K562 (cell line): ENCODE results near the gene NRXN3. TPM values are rescaled to one million over a fixed set of nuclear protein-coding genes. Genes with fewer than 3 reads are reported as not detected.

Experiments used
- ATAC-seq: fragments of 200-7000 bp; cut with Tn5 transposase; 3 replicates; pipeline ENCODE4 v1.9.1; 2020; ENCODE audit warnings: moderate library complexity
- BruUV-seq: library from RNA; stranded (reverse); fragments of 400-500 nt; replicated peaks from 2 replicates; lab custom pipeline; 2021; lab: Mats Ljungman, UMichigan
- CTCF ChIA-PET: fragments of 300-600 bp; formaldehyde crosslinking; extraction: SDS; loops from one replicate; lab custom pipeline; 2021; ENCODE audit warnings: low intra/inter-chr PET ratio; lab: Yijun Ruan, JAX
- POLR2A ChIA-PET: fragments of 300-600, 350-650 bp; sonication (Branson Sonifier 250); formaldehyde crosslinking; extraction: SDS; loops from one replicate; lab custom pipeline; 2021; ENCODE audit warnings: antibody characterized with exemption, inconsistent platforms; lab: Yijun Ruan, JAX
- DNase-seq, 4 experiments: peaks; one replicate each; pipeline versions ENCODE4 v3.0.0 to v3.0.0-alpha.2; 2011 to 2018; ENCODE audit warnings: low spot score in 3 of 4, mixed read lengths in 3 of 4; ENCODE audit errors: extremely low read depth in 1 of 4
- FAIRE-seq: peaks from 2 replicates; lab custom pipeline; 2011; peaks lifted over from hg19 to GRCh38; lab: Jason Lieb, UNC
- H2AFZ ChIP-seq: 2 replicates; pipeline ENCODE4 v1.6.0; 2011; ENCODE audit warnings: low read depth, low read length, control low read depth, inconsistent platforms
- H3K27ac ChIP-seq: fragments of 200-600 bp; 3 replicates; pipeline ENCODE4 v1.8.0; 2011; ENCODE audit warnings: low read depth, mild to moderate bottlenecking, control low read depth, inconsistent platforms, low read length, moderate library complexity, mixed read lengths; ENCODE audit errors: extremely low read depth
- H3K27me3 ChIP-seq, 2 experiments: fragments of 300-600 bp in 1 of 2; 2 replicates in 1 of 2; 3 replicates in 1 of 2; pipeline versions ENCODE4 v1.6.0 to v1.8.0; 2011; ENCODE audit warnings: inconsistent platforms in 2 of 2, low read length in 2 of 2, mild to moderate bottlenecking in 1 of 2, mixed read lengths in 1 of 2, moderate library complexity in 1 of 2; ENCODE audit not compliant: control insufficient read depth in 2 of 2, insufficient read depth in 2 of 2
- H3K36me3 ChIP-seq: fragments of 300-600 bp; 3 replicates; pipeline ENCODE4 v1.8.0; 2011; ENCODE audit warnings: mild to moderate bottlenecking, low read length, inconsistent platforms; ENCODE audit not compliant: control insufficient read depth, insufficient read depth
- H3K4me1 ChIP-seq, 2 experiments: fragments of 200-600 bp in 1 of 2; replicated peaks in 1 of 2; 2 replicates in 1 of 2; 3 replicates in 1 of 2; pipeline versions ENCODE4 v1.5.1 to v1.8.0; 2011; ENCODE audit warnings: inconsistent platforms in 2 of 2, low read length in 2 of 2, mild to moderate bottlenecking in 1 of 2, mixed read lengths in 1 of 2, moderate library complexity in 1 of 2; ENCODE audit not compliant: control insufficient read depth in 2 of 2, insufficient read depth in 2 of 2
- H3K4me2 ChIP-seq: 2 replicates; pipeline ENCODE4 v1.6.1; 2011; ENCODE audit warnings: low read length, control low read depth, inconsistent platforms, mixed read lengths; ENCODE audit not compliant: insufficient read depth
- H3K4me3 ChIP-seq: fragments of 200-600 bp; sonication (generic), shearing (Covaris generic); 2 replicates; pipeline ENCODE4 v1.5.1; 2016; ENCODE audit warnings: control low read depth, inconsistent platforms
- H3K79me2 ChIP-seq: fragments of 200-600 bp; 3 replicates; pipeline ENCODE4 v1.8.0; 2011; ENCODE audit warnings: low read length, inconsistent platforms; ENCODE audit not compliant: control insufficient read depth, insufficient read depth
- H3K9ac ChIP-seq, 2 experiments: 2 replicates each; pipeline versions ENCODE4 v1.6.0 to v1.6.1; 2011; ENCODE audit warnings: low read depth in 2 of 2, low read length in 2 of 2, control low read depth in 1 of 2, inconsistent platforms in 1 of 2, mild to moderate bottlenecking in 1 of 2, mixed read lengths in 1 of 2; ENCODE audit not compliant: insufficient read depth in 1 of 2
- H3K9me1 ChIP-seq: one replicate; pipeline ENCODE4 v1.6.0; 2011; ENCODE audit warnings: inconsistent platforms, mild to moderate bottlenecking, low read length, moderate library complexity; ENCODE audit not compliant: control insufficient read depth, insufficient read depth
- H3K9me3 ChIP-seq: replicated peaks from 2 replicates; pipeline ENCODE4 v1.5.1; 2011; ENCODE audit warnings: low read depth, low read length, inconsistent platforms; ENCODE audit not compliant: control insufficient read depth, insufficient read depth
- H4K20me1 ChIP-seq: replicated peaks from 2 replicates; pipeline ENCODE4 v1.6.1; 2011; ENCODE audit warnings: low read length, inconsistent platforms, mixed read lengths; ENCODE audit not compliant: control insufficient read depth, insufficient read depth
- ELK3 ChIP-seq: fragments of 450-650 bp; formaldehyde crosslinking; IDR thresholded peaks from 2 replicates; pipeline ENCODE4 v1.4.0; 2020; ENCODE audit warnings: mild to moderate bottlenecking
- ESRRA ChIP-seq: fragments of 450-650 bp; IDR thresholded peaks from 2 replicates; pipeline ENCODE4 v1.6.1; 2014; ENCODE audit warnings: low read depth, mild to moderate bottlenecking, moderate library complexity, borderline replicate concordance
- GABPA ChIP-seq: fragments of 200-800 bp; sonication (Bioruptor generic); conservative IDR thresholded peaks from 2 replicates; pipeline ENCODE4 v1.6.1; 2016; ENCODE audit warnings: low read depth, missing genetic modification characterization, missing compliant biosample characterization
- GTF2A2 ChIP-seq: IDR thresholded peaks from 2 replicates; pipeline ENCODE4 v1.6.1; 2016; ENCODE audit warnings: mild to moderate bottlenecking, missing genetic modification characterization, missing compliant biosample characterization
- HNRNPLL ChIP-seq: fragments of 200-400 bp; formaldehyde crosslinking; IDR thresholded peaks from 2 replicates; pipeline ENCODE4 v1.6.1; 2017; ENCODE audit warnings: low read length, low read depth, mild to moderate bottlenecking; ENCODE audit not compliant: poor library complexity, severe bottlenecking
- NCOA4 ChIP-seq: fragments of 450-650 bp; IDR thresholded peaks from 2 replicates; pipeline ENCODE4 v1.6.1; 2018; ENCODE audit warnings: mild to moderate bottlenecking; ENCODE audit not compliant: partially characterized antibody
- POLR2G ChIP-seq: fragments of 200-400 bp; formaldehyde crosslinking; IDR thresholded peaks from 2 replicates; pipeline ENCODE4 v1.6.1; 2017; ENCODE audit warnings: low read depth, mild to moderate bottlenecking, antibody characterized with exemption, low read length, moderate library complexity
- TEAD1 ChIP-seq, 2 experiments: fragments of 450-650 bp in 1 of 2; sonication (generic) in 1 of 2; formaldehyde crosslinking; IDR thresholded peaks; 2 replicates each; pipeline versions ENCODE4 v1.4.0 to v1.8.0; 2020 to 2022; ENCODE audit warnings: mild to moderate bottlenecking in 2 of 2, missing genetic modification reagents in 1 of 2
- ZBTB8A ChIP-seq: fragments of 450-650 bp; IDR thresholded peaks from 2 replicates; pipeline ENCODE4 v1.6.1; 2018; ENCODE audit warnings: mild to moderate bottlenecking, moderate library complexity; ENCODE audit not compliant: partially characterized antibody
- ZFP36 ChIP-seq: fragments of 150-350 bp; IDR thresholded peaks from 2 replicates; pipeline ENCODE4 v1.6.1; 2018; ENCODE audit warnings: low read length, low read depth; ENCODE audit not compliant: partially characterized antibody
- ZNF217 ChIP-seq: sonication (generic); formaldehyde crosslinking; IDR thresholded peaks from 2 replicates; pipeline ENCODE4 v1.8.0; 2022; ENCODE audit warnings: mild to moderate bottlenecking, missing genetic modification reagents
- ZNF583 ChIP-seq: fragments of 250-450 bp; sonication (Bioruptor Pico); IDR thresholded peaks from 2 replicates; pipeline ENCODE4 v1.4.0; 2020
- ZNF79 ChIP-seq: fragments of 250-450 bp; sonication (Bioruptor Pico); IDR thresholded peaks from 2 replicates; pipeline ENCODE4 v1.4.0; 2020; ENCODE audit warnings: low read depth, mild to moderate bottlenecking, moderate library complexity
- WGBS: fragments of 100-300 bp; shearing (Covaris generic); methylation state at CpG from one replicate; pipeline ENCODE4 v1.1.6; 2016; ENCODE audit warnings: low coverage, mixed read lengths; ENCODE audit not compliant: insufficient coverage; ENCODE audit errors: missing lambda C conversion rate; 5-methylcytosine and 5-hydroxymethylcytosine counted together
- in situ Hi-C: fragments of 300-500 bp; cut with MboI; formaldehyde crosslinking; loops from 4 replicates; pipeline ENCODE4 v1.15.0; 2018; ENCODE audit warnings: inconsistent platforms, mixed read lengths
- intact Hi-C: fragments of 100-400 bp; cut with micrococcal nuclease; formaldehyde crosslinking; loops from 2 replicates; pipeline ENCODE4 v1.14.2; 2022
- polyA plus RNA-seq, 8 experiments: library from polyadenylated mRNA; depleted of rRNA in 4 of 8; stranded (reverse) in 5 of 8; unstranded in 3 of 8; fragments of >200 nt; fragmentation: Nextera tagmentation in 2 of 8; fragmentation: Illumina TruSeq in 1 of 8; extraction: Ambion mirVana in 2 of 8; extraction: Trizol in 1 of 8; gene quantifications; 2 replicates each; pipeline versions ENCODE4 v1.2.1 to v1.2.3, GENCODE V29; 2011 to 2014; ENCODE audit warnings: inconsistent platforms in 1 of 8, missing spikeins in 1 of 8
- total RNA-seq, 7 experiments: library from RNA; depleted of rRNA in 6 of 7; stranded (reverse); fragments of >200 nt in 6 of 7; fragmentation: Illumina TruSeq in 2 of 7; extraction: Trizol in 2 of 7; gene quantifications; 2 replicates each; pipeline versions ENCODE4 v1.2.1 to v1.2.3, GENCODE V29; 2011 to 2021; ENCODE audit warnings: low replicate concordance in 1 of 7

Gene NRXN3
- total and polyA plus RNA-seq, 9 of the 15 experiments (the other 6 are each of a cell fraction or from before 2014, with no cell fraction given): 0.09 TPM; not detected in 8

DNA sequence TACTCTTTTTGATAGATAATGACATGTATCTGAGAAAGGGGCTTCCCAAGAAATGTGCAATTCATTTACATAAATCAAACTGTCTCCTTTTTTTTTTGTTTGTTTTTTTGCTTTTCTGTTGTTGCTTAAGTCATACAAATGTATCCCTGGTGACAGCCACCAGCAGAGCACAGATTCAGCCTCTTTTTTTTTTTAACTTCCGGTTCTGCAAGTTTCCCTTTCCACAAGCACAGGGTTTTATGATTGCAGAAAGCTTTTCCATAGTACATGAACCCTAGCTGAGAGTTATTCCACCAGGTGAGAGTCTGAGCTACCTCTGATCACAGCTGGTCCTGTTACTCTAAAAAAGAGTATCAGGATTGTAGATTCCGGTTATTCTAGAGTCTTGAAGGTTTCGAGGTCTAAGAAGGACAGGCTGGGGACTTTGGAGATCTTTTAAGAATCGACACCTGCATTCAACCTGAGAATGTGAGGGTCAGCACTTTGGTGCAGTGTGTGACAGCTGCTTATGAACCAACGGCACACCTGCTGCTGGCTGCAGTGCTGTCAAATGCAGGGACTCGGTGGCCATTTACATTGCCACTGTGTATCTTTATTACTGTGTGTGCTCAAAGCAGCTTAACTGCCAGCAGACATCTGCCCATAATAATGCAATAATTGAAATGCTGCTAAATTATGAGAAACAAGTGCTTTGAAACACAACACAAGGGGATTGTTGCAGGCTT is 551.7 kb downstream of the NRXN3 start:
- BruUV-seq: no TSS peak
- no peak for ATAC-seq
- Histone ChIP-seq H2AFZ (no peak overlapping the region), H3K79me2 (no peaks in the 10 kb centered on the region), H3K4me3 (no peak overlapping the region), H3K4me2 (no peak overlapping the region), H3K27ac (no peak overlapping the region), H4K20me1 (no peaks in the 10 kb centered on the region), H3K9me3 (no peaks in the 10 kb centered on the region), H3K4me1 (no peaks in the 10 kb centered on the region), H3K36me3 (no peaks in the 10 kb centered on the region), H3K9ac (no peak overlapping the region), H3K27me3 (no peaks in the 10 kb centered on the region), H3K9me1 (no peaks in the 10 kb centered on the region)
- intact Hi-C loops (no loop called here), in situ Hi-C loops (no loop called here)
- ChIA-PET POLR2A (no interaction called here), CTCF (no interaction called here)
- 0% methylated on average over 6 of the region's 6 CpGs for WGBS
- DNase-seq: no peak
- TF ChIP-seq ZFP36 (no peak), GABPA (tag) (peak; percentile 40)
- FAIRE-seq: no peak

GRCh38 chr14:78725086-78725485 is 554.9 kb downstream of the NRXN3 start:
- Histone ChIP-seq H3K27ac (no peak overlapping the region), H3K9me1 (no peaks in the 10 kb centered on the region), H3K4me2 (no peak overlapping the region), H3K9me3 (no peaks in the 10 kb centered on the region), H3K27me3 (no peaks in the 10 kb centered on the region), H3K4me1 (no peaks in the 10 kb centered on the region), H4K20me1 (no peaks in the 10 kb centered on the region), H3K4me3 (no peak overlapping the region), H2AFZ (no peak overlapping the region), H3K36me3 (no peaks in the 10 kb centered on the region), H3K79me2 (no peaks in the 10 kb centered on the region), H3K9ac (no peak overlapping the region)
- no peak for DNase-seq
- POLR2A ChIA-PET: no interaction called here
- no peak for FAIRE-seq
- CTCF ChIA-PET: no interaction called here
- ATAC-seq: no peak
- in situ Hi-C loops (no loop called here), intact Hi-C loops (no loop called here)
- 0% methylated on average over 1 of the region's 1 CpG for WGBS
- no TSS peak for BruUV-seq
- no peak for TF ChIP-seq HNRNPLL
- no peak for TF ChIP-seq ZNF217
- no peak for TF ChIP-seq ZNF79
- no peak for TF ChIP-seq POLR2G
- TF ChIP-seq ZNF583 (CRISPR knock-in tag): no peak
- TF ChIP-seq TEAD1 (CRISPR knock-in tag; IDR thresholded peaks at IDR 0.05): no peak
- TF ChIP-seq GTF2A2 (tag): no peak
- no peak for TF ChIP-seq ESRRA
- no peak for TF ChIP-seq ZBTB8A
- no peak for TF ChIP-seq NCOA4
- TF ChIP-seq ELK3 (CRISPR knock-in tag): no peak
